ENCODE measurements around the gene TAX1BP3.

TAX1BP3 gene

GRCh38 chr17:3639981-3640596 is 28.3 kb downstream of the TAX1BP3 start:
- peaks cover 8% of the 10 kb centered on the region for H3K79me2 ChIP-seq (ENCODE audit: insufficient read depth, low read length)
- no peaks in the 10 kb centered on the region for H3F3A ChIP-seq (ENCODE audit: low read depth)
- TF ChIP-seq, protein P1, sequence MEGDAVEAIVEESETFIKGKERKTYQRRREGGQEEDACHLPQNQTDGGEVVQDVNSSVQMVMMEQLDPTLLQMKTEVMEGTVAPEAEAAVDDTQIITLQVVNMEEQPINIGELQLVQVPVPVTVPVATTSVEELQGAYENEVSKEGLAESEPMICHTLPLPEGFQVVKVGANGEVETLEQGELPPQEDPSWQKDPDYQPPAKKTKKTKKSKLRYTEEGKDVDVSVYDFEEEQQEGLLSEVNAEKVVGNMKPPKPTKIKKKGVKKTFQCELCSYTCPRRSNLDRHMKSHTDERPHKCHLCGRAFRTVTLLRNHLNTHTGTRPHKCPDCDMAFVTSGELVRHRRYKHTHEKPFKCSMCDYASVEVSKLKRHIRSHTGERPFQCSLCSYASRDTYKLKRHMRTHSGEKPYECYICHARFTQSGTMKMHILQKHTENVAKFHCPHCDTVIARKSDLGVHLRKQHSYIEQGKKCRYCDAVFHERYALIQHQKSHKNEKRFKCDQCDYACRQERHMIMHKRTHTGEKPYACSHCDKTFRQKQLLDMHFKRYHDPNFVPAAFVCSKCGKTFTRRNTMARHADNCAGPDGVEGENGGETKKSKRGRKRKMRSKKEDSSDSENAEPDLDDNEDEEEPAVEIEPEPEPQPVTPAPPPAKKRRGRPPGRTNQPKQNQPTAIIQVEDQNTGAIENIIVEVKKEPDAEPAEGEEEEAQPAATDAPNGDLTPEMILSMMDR (conservative IDR thresholded peaks at IDR 0.05; ENCODE audit: low read length) = no peak
- no peak for TF ChIP-seq EZH2phosphoT487 (IDR thresholded peaks at IDR 0.05; ENCODE audit: borderline replicate concordance)
- H3K9me3 ChIP-seq (ENCODE audit: insufficient read depth, low read depth, low read length) = no peaks in the 10 kb centered on the region
- no peak overlapping the region for H3K4me2 ChIP-seq (ENCODE audit: low read depth, low read length, poor library complexity, severe bottlenecking)
- no peaks in the 10 kb centered on the region for H4K20me1 ChIP-seq (ENCODE audit: insufficient read depth, low read length, poor library complexity, severe bottlenecking)
- H3K27me3 ChIP-seq (ENCODE audit: insufficient read depth, low read length, poor library complexity, severe bottlenecking) = no peaks in the 10 kb centered on the region
- H2AFZ ChIP-seq (ENCODE audit: low read length) = no peak overlapping the region
- H3K9me2 ChIP-seq (replicated peaks; ENCODE audit: low read depth, low read length) = no peaks in the 10 kb centered on the region
- no peak overlapping the region for H3K4me3 ChIP-seq (ENCODE audit: low read length, poor library complexity, severe bottlenecking)
- H3K4me1 ChIP-seq (ENCODE audit: insufficient read depth, low read length, poor library complexity, severe bottlenecking) = peaks cover 13% of the 10 kb centered on the region
- no peak overlapping the region for H3K9ac ChIP-seq (ENCODE audit: low read depth, low read length, poor library complexity, severe bottlenecking)
- H3K36me3 ChIP-seq (ENCODE audit: insufficient read depth, low read length) = no peaks in the 10 kb centered on the region

GRCh38 chr17:3636908-3637373 is 31.4 kb downstream of the TAX1BP3 start:
- Histone ChIP-seq H3K9me2 (replicated peaks; ENCODE audit: low read depth, low read length) (no peaks in the 10 kb centered on the region), H3K27me3 (ENCODE audit: insufficient read depth, low read length, poor library complexity, severe bottlenecking) (no peaks in the 10 kb centered on the region), H3K9ac (ENCODE audit: low read depth, low read length, poor library complexity, severe bottlenecking) (peak overlapping the region; percentile 95), H3F3A (ENCODE audit: low read depth) (no peaks in the 10 kb centered on the region), H2AFZ (ENCODE audit: low read length) (peak overlapping the region; percentile 99), H3K9me3 (ENCODE audit: insufficient read depth, low read depth, low read length) (no peaks in the 10 kb centered on the region), H3K4me2 (ENCODE audit: low read depth, low read length, poor library complexity, severe bottlenecking) (peak overlapping the region; percentile 85), H3K4me1 (ENCODE audit: insufficient read depth, low read length, poor library complexity, severe bottlenecking) (peaks cover 21% of the 10 kb centered on the region), H3K79me2 (ENCODE audit: insufficient read depth, low read length) (peaks cover 19% of the 10 kb centered on the region), H3K36me3 (ENCODE audit: insufficient read depth, low read length) (no peaks in the 10 kb centered on the region), H3K4me3 (ENCODE audit: low read length, poor library complexity, severe bottlenecking) (peak overlapping the region; percentile 98), H4K20me1 (ENCODE audit: insufficient read depth, low read length, poor library complexity, severe bottlenecking) (peaks cover 4% of the 10 kb centered on the region)
- no peak for TF ChIP-seq EZH2phosphoT487 (IDR thresholded peaks at IDR 0.05; ENCODE audit: borderline replicate concordance)
- TF ChIP-seq, protein P1 (conservative IDR thresholded peaks at IDR 0.05; ENCODE audit: low read length) = no peak

DNA sequence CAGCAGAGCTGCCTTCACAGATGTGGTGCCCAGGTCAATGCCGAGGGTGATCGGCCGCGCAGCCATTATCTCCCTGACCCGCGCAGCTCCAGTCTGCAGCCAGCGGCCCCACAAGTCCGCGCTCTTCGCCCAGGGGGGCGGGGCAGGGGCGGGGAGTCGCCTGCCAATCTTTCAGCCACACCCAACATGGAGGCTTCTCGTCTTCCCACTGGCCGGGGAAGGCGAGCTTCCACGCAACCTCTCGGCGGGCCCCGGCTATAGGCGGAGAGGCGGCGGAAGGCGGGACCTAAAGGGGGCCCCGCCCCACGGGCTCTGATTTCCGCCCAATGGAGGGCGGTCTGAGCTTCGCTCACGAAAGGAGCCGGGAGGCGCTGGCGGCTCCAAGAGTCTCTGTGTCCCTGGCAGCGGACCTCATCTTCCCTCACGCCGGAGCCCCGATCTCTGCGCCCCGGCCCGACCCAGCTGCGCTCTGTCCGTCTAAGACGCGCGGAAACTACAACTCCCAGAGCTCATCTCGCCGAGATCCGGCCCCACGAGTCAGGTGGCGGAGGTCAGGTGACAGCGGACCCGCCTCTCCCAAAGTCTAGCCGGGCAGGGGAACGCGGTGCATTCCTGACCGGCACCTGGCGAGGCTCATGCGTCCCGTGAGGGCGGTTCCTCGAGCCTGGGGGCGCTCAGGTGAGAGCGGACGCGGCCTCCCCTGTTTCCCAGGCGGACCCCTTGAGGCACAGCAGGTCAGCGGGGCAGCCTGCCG is 32.0 kb downstream of the TAX1BP3 start, which contains the start of the genes CTNS and SHPK:
Gene CTNS (plus strand): TSS at position 607 of the 754 bp plus-strand sequence. CDS start 3,447 bp downstream, outside the sequence.
Gene SHPK (minus strand): TSS at position 97 of the 754 bp plus-strand sequence. CDS start 31 bp downstream, at position 66.
- Histone ChIP-seq H3K79me2 (ENCODE audit: insufficient read depth, low read length) (peaks cover 19% of the 10 kb centered on the region), H3K4me2 (ENCODE audit: low read depth, low read length, poor library complexity, severe bottlenecking) (peak within 1 kb of the TSS; percentile 100), H3K4me3 (ENCODE audit: low read length, poor library complexity, severe bottlenecking) (peak within 1 kb of the TSS; percentile 98), H3K9ac (ENCODE audit: low read depth, low read length, poor library complexity, severe bottlenecking) (peak within 1 kb of the TSS; percentile 95), H3K9me3 (ENCODE audit: insufficient read depth, low read depth, low read length) (no peaks in the 10 kb centered on the region), H3K4me1 (ENCODE audit: insufficient read depth, low read length, poor library complexity, severe bottlenecking) (peaks cover 21% of the 10 kb centered on the region), H3K36me3 (ENCODE audit: insufficient read depth, low read length) (no peaks in the 10 kb centered on the region), H3K9me2 (replicated peaks; ENCODE audit: low read depth, low read length) (no peaks in the 10 kb centered on the region), H3F3A (ENCODE audit: low read depth) (no peaks in the 10 kb centered on the region), H3K27me3 (ENCODE audit: insufficient read depth, low read length, poor library complexity, severe bottlenecking) (no peaks in the 10 kb centered on the region), H2AFZ (ENCODE audit: low read length) (peak within 1 kb of the TSS; percentile 99), H4K20me1 (ENCODE audit: insufficient read depth, low read length, poor library complexity, severe bottlenecking) (peaks cover 4% of the 10 kb centered on the region)
- TF ChIP-seq, protein P1 (conservative IDR thresholded peaks at IDR 0.05; ENCODE audit: low read length) = no peak
- TF ChIP-seq EZH2phosphoT487 (IDR thresholded peaks at IDR 0.05; ENCODE audit: borderline replicate concordance) = no peak

All from Loucy (cell line).